Central memory CD8-positive, alpha-beta T cell (primary cell): ENCODE results near the gene GIGYF2.

Experiments used
- ATAC-seq: fragments of 150-1000 bp; cut with Tn5 transposase; replicated peaks from 2 replicates; pipeline ENCODE4 v1.10.0; 2022; ENCODE audit warnings: mild to moderate bottlenecking, moderate FRiP score, moderate number of reproducible peaks; ENCODE audit not compliant: poor library complexity, severe bottlenecking; ENCODE audit errors: extremely low read depth
- DNase-seq, 2 donors: peaks; one replicate each; pipeline ENCODE4 v3.0.0; 2021; ENCODE audit warnings: low spot score in 2 of 2
- H3K27ac Mint-ChIP-seq: one replicate; pipeline ENCODE4 v1.8.0; 2022; ENCODE audit warnings: low read depth, mild to moderate bottlenecking, moderate library complexity, mixed read lengths
- H3K27me3 Mint-ChIP-seq: one replicate; pipeline ENCODE4 v1.8.0; 2022; ENCODE audit warnings: mixed read lengths
- H3K36me3 Mint-ChIP-seq: one replicate; pipeline ENCODE4 v1.8.0; 2022; ENCODE audit warnings: mild to moderate bottlenecking, moderate library complexity, mixed read lengths; ENCODE audit not compliant: insufficient read depth
- H3K4me1 Mint-ChIP-seq: one replicate; pipeline ENCODE4 v1.8.0; 2022; ENCODE audit warnings: mixed read lengths
- H3K4me3 Mint-ChIP-seq: one replicate; pipeline ENCODE4 v1.8.0; 2022; ENCODE audit warnings: mild to moderate bottlenecking, moderate library complexity, mixed read lengths
- H3K9me3 Mint-ChIP-seq: one replicate; pipeline ENCODE4 v1.8.0; 2022; ENCODE audit warnings: mixed read lengths

Gene GIGYF2

DNA sequence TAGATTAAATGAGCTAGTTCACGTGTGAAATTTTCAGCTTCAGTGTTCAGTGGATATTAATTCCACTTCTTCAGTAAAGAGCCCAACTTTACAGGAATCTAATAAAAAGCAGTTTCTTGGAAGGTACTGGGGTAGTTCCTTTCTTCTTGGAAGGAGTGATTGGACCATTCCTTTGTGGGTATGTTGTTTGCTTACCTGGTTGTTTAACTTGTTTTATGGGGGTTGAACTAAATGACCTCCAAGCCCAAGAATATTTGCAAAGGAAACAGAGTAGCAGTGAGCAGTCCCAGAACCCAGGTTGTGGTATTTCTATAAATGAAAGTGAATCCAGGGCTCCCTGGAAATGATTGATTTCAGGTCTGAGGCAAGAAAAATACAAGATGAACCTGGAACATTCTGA lies 47.8 kb downstream of the GIGYF2 start:
- Mint-ChIP-seq H3K27me3 (no peaks in the 10 kb centered on the region), H3K9me3 (no peaks in the 10 kb centered on the region), H3K36me3 (peaks cover 22% of the 10 kb centered on the region), H3K4me3 (no peak overlapping the region), H3K4me1 (peaks cover 13% of the 10 kb centered on the region), H3K27ac (no peak overlapping the region)
- ATAC-seq (no peak), DNase-seq (no peak)

DNA sequence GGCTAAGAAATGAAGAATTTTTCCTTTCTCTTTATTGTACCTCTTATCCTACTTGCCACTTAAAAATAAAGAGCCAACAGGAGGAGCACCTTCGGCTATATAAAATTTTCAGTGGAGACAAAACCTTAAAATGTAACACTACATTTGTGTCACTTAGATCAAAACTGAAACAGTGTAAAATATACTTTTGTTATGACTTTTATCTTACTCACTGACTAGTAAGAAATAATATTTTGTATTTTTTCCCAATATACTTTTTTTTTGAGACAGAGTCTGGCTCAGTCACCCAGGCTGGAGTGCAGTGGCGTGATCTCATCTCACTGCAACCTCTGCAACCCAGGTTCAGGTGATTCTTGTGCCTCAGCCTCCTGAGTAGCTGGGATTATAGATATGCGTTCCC lies 50.9 kb downstream of the GIGYF2 start:
- Mint-ChIP-seq H3K36me3 (peaks cover 28% of the 10 kb centered on the region), H3K4me3 (no peak overlapping the region)

DNA sequence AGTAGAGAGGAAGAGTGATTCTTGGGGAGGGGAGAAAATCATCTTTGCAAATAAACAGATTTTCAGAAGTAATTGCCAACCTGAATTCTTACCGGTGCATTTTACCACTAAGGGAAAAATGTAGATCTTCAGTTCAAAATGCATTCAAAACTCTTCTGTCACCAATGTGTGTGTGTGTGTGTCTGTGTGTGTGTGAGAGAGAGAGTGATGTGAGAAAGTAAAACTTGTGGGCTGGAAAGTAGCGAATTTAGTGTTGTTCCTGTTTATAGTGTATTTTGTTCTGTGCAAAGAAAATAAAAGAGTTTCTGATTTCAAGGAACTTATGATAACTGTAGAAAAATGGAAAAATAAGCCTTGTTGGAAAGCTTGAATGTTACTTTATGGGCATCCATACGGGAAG lies 52.2 kb downstream of the GIGYF2 start:
- H3K36me3 Mint-ChIP-seq, result peaks cover 32% of the 10 kb centered on the region
- H3K9me3 Mint-ChIP-seq, result no peaks in the 10 kb centered on the region
- no peak for ATAC-seq

More for the DNA sequence above, 50.9 kb downstream of the GIGYF2 start:
- DNase-seq (no peak), ATAC-seq (no peak)
- Mint-ChIP-seq H3K9me3 (no peaks in the 10 kb centered on the region), H3K4me1 (peaks cover under 1% of the 10 kb centered on the region), H3K27ac (no peak overlapping the region), H3K27me3 (no peaks in the 10 kb centered on the region)

DNA sequence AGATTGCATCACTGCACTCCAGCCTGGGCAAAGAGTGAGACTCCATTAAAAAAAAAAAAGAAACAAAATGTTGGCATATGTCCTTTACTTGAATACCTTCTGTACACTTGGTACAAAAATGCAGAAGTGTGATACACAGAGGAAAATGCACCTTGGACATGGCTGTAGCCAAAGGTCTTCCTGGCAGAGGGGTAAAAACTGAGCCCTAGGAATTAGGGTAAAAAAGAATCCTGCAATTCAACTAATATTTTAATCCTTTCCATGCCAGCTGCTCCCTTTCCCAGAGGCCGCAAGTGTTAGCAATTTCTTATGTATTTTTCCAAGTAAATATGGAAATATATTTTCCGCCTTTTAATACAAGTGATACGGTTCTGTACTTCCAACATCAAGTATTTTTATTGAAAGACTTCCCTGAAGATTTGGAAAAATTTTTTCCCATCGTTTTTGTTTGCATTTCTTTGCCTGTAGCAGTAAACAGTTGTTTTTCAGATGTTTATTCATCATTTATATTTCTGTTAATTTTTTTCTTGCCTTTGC lies 53.1 kb downstream of the GIGYF2 start:
- Mint-ChIP-seq H3K27me3 (no peaks in the 10 kb centered on the region), H3K4me3 (no peak overlapping the region), H3K9me3 (no peaks in the 10 kb centered on the region), H3K4me1 (no peaks in the 10 kb centered on the region), H3K36me3 (peaks cover 32% of the 10 kb centered on the region), H3K27ac (peak overlapping the region; percentile 58)
- DNase-seq (no peak), ATAC-seq (no peak)

More for the DNA sequence above, 52.2 kb downstream of the GIGYF2 start:
- no peak for DNase-seq
- H3K4me3 Mint-ChIP-seq, result no peak overlapping the region
- H3K4me1 Mint-ChIP-seq, result no peaks in the 10 kb centered on the region
- no peaks in the 10 kb centered on the region for H3K27me3 Mint-ChIP-seq
- peak overlapping the region; percentile 6 for H3K27ac Mint-ChIP-seq

DNA sequence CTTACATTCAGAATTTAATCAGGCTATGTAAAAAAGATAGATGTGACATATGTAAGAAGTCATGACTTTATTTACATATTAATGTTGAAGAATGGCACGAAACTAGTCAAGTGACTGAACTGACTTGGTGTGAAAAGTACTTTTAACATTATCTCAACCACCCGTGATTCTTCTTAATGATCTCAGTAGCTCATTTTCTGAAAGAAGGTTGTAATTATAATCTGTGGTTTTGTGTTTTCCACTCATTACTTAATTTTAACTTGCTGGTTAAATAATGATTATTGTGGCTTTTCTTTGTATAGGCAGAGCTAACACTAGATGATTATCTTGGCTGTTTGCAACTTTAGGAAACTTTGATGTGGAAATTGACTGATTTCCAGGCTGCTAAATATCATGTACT lies 60.8 kb downstream of the GIGYF2 start:
- peak overlapping the region; percentile 59 for H3K27ac Mint-ChIP-seq
- H3K27me3 Mint-ChIP-seq, result no peaks in the 10 kb centered on the region
- DNase-seq (no peak), ATAC-seq (no peak)
- H3K4me1 Mint-ChIP-seq, result peaks cover 26% of the 10 kb centered on the region
- H3K9me3 Mint-ChIP-seq, result no peaks in the 10 kb centered on the region
- H3K4me3 Mint-ChIP-seq, result no peak overlapping the region
- peaks cover 19% of the 10 kb centered on the region for H3K36me3 Mint-ChIP-seq

DNA sequence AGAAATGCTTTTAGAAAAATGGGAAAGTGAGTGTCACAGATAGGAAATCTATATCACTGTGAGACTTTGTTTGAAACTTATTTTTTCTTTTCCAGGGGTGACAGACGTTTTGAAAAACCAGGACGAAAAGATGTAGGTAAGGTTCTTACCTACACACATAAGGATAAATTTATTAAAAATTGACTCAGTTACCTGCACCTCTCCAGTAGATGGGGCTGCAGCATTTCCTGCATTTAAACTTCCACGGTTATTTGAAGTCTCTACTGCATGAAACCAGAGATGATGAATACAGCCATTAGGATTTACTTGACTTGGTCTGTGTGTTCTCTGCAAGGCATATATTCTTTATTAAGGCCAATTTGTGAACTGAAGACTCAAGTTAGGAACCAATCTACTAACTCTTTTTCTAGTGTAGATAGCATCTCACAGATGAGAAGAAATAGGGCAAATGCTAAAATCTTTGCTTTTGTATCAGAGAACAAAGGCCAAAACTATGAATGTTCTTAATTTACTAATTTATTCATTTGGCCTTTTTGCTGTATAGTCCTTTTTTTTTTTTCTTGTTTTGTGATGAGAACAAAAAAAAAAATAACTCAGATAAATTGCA lies 64.3 kb downstream of the GIGYF2 start:
- DNase-seq (peak in 1 of 2 donors; percentile 12), ATAC-seq (no peak)
- H3K9me3 Mint-ChIP-seq, result no peaks in the 10 kb centered on the region
- H3K27ac Mint-ChIP-seq, result no peak overlapping the region
- no peaks in the 10 kb centered on the region for H3K27me3 Mint-ChIP-seq
- no peak overlapping the region for H3K4me3 Mint-ChIP-seq
- H3K4me1 Mint-ChIP-seq, result peaks cover 14% of the 10 kb centered on the region
- H3K36me3 Mint-ChIP-seq, result peaks cover 24% of the 10 kb centered on the region

DNA sequence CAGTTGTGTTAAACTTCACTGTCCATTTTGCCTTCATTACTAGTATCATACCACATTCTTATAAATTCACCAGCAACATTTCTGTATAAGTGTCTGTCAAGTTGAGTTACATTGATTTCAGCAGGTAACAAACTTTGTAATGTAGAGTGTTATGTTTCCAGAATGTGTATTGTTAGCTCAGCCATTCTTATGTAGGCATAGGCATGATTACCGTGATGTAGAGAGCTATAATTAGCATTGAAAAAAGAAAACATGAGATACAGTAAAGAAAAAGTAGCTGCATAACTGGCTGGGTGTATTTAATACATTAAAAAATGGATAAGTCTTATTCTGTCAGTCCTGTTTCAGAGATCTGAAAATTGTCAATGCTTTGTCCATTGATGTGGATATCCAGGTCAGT lies 70.7 kb downstream of the GIGYF2 start:
- Mint-ChIP-seq H3K36me3 (peaks cover 29% of the 10 kb centered on the region), H3K9me3 (no peaks in the 10 kb centered on the region), H3K4me1 (peaks cover 11% of the 10 kb centered on the region), H3K27ac (no peak overlapping the region), H3K27me3 (no peaks in the 10 kb centered on the region), H3K4me3 (no peak overlapping the region)
- ATAC-seq (no peak), DNase-seq (no peak)

DNA sequence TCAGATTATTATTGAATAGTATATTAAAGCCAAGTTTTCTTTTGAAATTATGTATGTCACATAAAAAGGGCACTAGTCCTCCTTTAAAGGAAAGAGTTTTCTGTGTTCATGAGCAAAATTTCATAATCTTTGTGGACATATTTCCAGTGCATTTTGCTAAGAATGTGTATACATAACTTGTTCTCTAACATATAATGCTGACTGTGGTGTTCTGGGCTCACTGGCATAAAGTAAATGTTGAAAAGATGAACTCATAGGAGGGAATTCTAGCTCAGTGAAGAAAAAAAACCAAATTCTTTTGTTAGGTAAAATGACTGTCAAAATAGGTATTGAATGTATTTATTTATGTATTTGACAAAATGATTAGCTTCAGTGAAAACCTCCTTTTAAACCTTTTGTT lies 73.1 kb downstream of the GIGYF2 start:
- Mint-ChIP-seq H3K4me3 (no peak overlapping the region), H3K27ac (no peak overlapping the region), H3K27me3 (no peaks in the 10 kb centered on the region), H3K36me3 (peaks cover 23% of the 10 kb centered on the region), H3K9me3 (no peaks in the 10 kb centered on the region), H3K4me1 (peaks cover 20% of the 10 kb centered on the region)
- DNase-seq (no peak), ATAC-seq (no peak)

DNA sequence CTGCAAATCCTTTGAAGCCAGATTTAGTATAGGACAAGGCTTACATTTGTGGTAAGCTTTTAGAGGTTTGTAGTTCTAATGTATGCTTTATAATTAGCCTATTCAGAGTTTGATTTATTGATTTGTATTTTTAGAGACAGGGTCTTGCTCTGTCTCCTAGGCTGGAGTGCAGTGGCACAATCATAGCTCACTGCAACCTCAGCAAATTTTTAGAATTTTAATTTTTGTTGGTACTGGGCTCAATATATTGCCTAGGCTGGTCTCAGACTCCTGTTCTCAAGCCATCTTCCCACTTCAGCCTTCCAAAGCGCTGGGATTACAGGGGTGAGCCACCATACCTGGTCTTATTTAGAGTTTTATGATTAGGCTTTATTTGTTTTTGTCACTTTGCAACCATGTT lies 74.7 kb downstream of the GIGYF2 start:
- Mint-ChIP-seq H3K27ac (no peak overlapping the region), H3K4me1 (peaks cover 20% of the 10 kb centered on the region), H3K4me3 (no peak overlapping the region), H3K9me3 (no peaks in the 10 kb centered on the region), H3K27me3 (no peaks in the 10 kb centered on the region), H3K36me3 (peaks cover 19% of the 10 kb centered on the region)
- no peak for ATAC-seq
- DNase-seq, result no peak

DNA sequence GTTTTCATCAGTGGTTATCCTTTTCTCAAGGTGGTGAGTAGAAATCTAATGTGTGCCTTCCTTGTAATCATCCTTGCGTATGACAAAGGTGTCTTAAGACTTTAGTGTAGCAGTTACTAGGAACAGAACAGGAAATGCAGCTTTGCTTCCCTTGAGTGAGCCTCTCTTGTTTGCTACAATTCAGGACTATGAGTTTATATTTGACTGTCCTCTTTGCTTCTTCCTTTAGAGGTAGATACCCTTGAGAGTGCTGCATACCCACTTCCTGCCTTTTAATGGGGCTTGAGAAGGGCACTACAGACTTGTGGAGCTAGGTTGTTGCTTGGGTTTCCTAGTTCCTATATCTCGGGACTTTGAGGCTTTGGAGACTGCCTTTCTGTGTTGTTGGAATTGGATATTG lies 75.4 kb downstream of the GIGYF2 start:
- H3K27me3 Mint-ChIP-seq, result no peaks in the 10 kb centered on the region
- no peaks in the 10 kb centered on the region for H3K9me3 Mint-ChIP-seq
- H3K27ac Mint-ChIP-seq, result no peak overlapping the region
- peaks cover 20% of the 10 kb centered on the region for H3K4me1 Mint-ChIP-seq
- H3K36me3 Mint-ChIP-seq, result peaks cover 19% of the 10 kb centered on the region
- ATAC-seq (peak; percentile 67), DNase-seq (no peak)
- no peak overlapping the region for H3K4me3 Mint-ChIP-seq

DNA sequence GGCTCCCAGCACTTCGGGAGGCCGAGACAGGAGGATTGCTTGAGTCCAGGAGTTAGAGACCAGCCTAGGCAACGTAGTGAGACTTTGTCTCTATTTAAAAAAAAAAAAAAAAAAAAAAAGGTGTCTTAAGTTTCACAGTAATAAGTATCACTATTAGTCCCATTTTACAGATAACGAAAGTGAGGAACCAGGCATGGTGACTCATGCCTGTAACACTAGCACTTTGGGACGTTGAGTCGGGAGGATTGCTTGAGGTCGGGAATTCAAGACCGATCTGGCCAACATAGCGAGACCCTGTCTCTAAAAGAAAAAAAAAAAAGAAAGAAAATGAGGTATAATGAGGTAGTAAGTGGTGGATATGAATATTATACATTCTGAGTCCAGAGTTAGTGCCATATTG lies 76.7 kb downstream of the GIGYF2 start:
- H3K9me3 Mint-ChIP-seq, result no peaks in the 10 kb centered on the region
- DNase-seq (no peak), ATAC-seq (no peak)
- H3K4me1 Mint-ChIP-seq, result peaks cover 20% of the 10 kb centered on the region
- H3K27ac Mint-ChIP-seq, result peak overlapping the region; percentile 23
- H3K4me3 Mint-ChIP-seq, result no peak overlapping the region
- H3K27me3 Mint-ChIP-seq, result no peaks in the 10 kb centered on the region
- peaks cover 16% of the 10 kb centered on the region for H3K36me3 Mint-ChIP-seq

DNA sequence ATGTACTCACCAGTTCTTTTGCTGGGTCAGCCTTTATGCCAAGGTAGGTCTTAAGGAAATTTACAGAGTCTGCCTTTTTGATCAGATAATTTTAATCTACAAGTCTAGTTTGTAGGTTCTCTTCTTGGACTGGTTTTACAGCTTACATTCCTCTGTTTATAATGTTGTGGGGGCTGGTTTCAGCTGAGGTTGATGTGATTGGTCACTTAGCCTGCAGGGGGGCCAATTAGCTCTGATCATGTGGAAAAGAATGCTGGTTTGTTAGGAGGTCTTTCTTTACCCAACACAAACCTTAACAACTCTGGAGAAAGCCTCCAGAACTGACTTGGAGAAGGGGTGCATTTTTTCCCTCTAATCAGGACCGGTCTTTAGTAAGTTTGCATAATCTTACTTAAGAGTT lies 79.3 kb downstream of the GIGYF2 start, which contains the start of gene KCNJ13:
KCNJ13 (minus strand) TSS at position 131 of the 400 bp plus-strand sequence. CDS start 5,203 bp downstream, outside the sequence.
- H3K36me3 Mint-ChIP-seq, result peaks cover 13% of the 10 kb centered on the region
- DNase-seq, result no peak
- no peak within 1 kb of the TSS for H3K4me3 Mint-ChIP-seq
- H3K4me1 Mint-ChIP-seq, result peaks cover 20% of the 10 kb centered on the region
- H3K27ac Mint-ChIP-seq, result no peak within 1 kb of the TSS
- H3K27me3 Mint-ChIP-seq, result no peaks in the 10 kb centered on the region
- no peak for ATAC-seq
- H3K9me3 Mint-ChIP-seq, result no peaks in the 10 kb centered on the region

DNA sequence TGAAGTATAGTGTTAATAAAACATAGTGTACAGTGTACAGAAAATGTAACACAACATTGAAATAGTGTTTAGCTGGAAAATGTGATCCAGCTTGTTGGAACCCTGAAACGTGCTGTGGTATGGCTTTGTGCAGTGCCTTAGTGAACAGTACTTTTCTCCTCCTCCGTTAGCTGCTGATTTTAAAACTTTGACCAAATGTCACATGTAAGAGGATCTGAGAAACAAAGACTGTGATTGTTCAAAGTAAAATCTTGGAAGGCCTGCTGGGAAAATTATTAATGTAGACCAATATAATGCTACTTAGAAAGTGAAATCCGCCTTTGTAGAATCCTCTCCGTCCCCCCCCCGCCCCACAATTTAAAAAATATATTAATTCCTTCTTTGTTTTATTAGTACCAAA lies 80.1 kb downstream of the GIGYF2 start:
- ATAC-seq, result no peak

More for the DNA sequence above, 80.1 kb downstream of the GIGYF2 start:
- H3K9me3 Mint-ChIP-seq, result no peaks in the 10 kb centered on the region
- no peak for DNase-seq
- peaks cover 13% of the 10 kb centered on the region for H3K36me3 Mint-ChIP-seq
- H3K27ac Mint-ChIP-seq, result no peak overlapping the region
- no peak overlapping the region for H3K4me3 Mint-ChIP-seq
- H3K27me3 Mint-ChIP-seq, result no peaks in the 10 kb centered on the region
- H3K4me1 Mint-ChIP-seq, result peaks cover 15% of the 10 kb centered on the region
